IPS DF 19.7 (cell line): ENCODE results near the gene LRMDA.

ENCODE experiments used
- DNase-seq: peaks from one replicate; pipeline ENCODE4 v3.0.0-alpha.2; 2013; ENCODE audit warnings: low read depth, low spot score

LRMDA gene

GRCh38 chr10:76150139-76150875, 718.9 kb downstream of the LRMDA start:
- no peak for DNase-seq

GRCh38 chr10:76150876-76151288, 719.5 kb downstream of the LRMDA start:
- DNase-seq = no peak

- no peak for DNase-seq
Measured at GRCh38 chr10:76152186-76152585, 720.8 kb downstream of the LRMDA start.

GRCh38 chr10:76155961-76156360, 724.5 kb downstream of the LRMDA start:
- no peak for DNase-seq

- DNase-seq = no peak
Measured at GRCh38 chr10:76160446-76161300, 729.2 kb downstream of the LRMDA start.

GRCh38 chr10:76161301-76161582, 729.8 kb downstream of the LRMDA start:
- no peak for DNase-seq

GRCh38 chr10:76168437-76168836, 737.0 kb downstream of the LRMDA start:
- DNase-seq = no peak

- DNase-seq = no peak
Measured at GRCh38 chr10:76169246-76169645, 737.8 kb downstream of the LRMDA start.

GRCh38 chr10:76172020-76172419, 740.6 kb downstream of the LRMDA start:
- no peak for DNase-seq

- DNase-seq = no peak
Measured at GRCh38 chr10:76175533-76176165, 744.2 kb downstream of the LRMDA start.

GRCh38 chr10:76176166-76176550, 744.7 kb downstream of the LRMDA start:
- no peak for DNase-seq

GRCh38 chr10:76177936-76178335, 746.5 kb downstream of the LRMDA start:
- no peak for DNase-seq

GRCh38 chr10:76178532-76179292, 747.3 kb downstream of the LRMDA start:
- DNase-seq = no peak

GRCh38 chr10:76179806-76180205, 748.4 kb downstream of the LRMDA start:
- no peak for DNase-seq

GRCh38 chr10:76184647-76185046, 753.2 kb downstream of the LRMDA start:
- DNase-seq = no peak

- DNase-seq = no peak
Measured at GRCh38 chr10:76185471-76186301, 754.3 kb downstream of the LRMDA start.

- no peak for DNase-seq
Measured at GRCh38 chr10:76188216-76188615, 756.8 kb downstream of the LRMDA start.

- DNase-seq = no peak
Measured at GRCh38 chr10:76190634-76191270, 759.3 kb downstream of the LRMDA start.

GRCh38 chr10:76191336-76191735, 759.9 kb downstream of the LRMDA start:
- DNase-seq = no peak

- DNase-seq = no peak
Measured at GRCh38 chr10:76192151-76192550, 760.7 kb downstream of the LRMDA start.
